ENCODE results near the gene RING1.

DNA sequence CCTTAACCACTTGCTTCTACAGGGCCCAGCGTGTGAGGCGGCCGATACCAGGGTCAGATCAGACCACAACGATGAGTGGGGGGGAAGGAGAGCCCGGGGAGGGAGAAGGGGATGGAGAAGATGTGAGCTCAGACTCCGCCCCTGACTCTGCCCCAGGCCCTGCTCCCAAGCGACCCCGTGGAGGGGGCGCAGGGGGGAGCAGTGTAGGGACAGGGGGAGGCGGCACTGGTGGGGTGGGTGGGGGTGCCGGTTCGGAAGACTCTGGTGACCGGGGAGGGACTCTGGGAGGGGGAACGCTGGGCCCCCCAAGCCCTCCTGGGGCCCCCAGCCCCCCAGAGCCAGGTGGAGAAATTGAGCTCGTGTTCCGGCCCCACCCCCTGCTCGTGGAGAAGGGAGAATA, 2.8 kb downstream of the RING1 start:
- TF ChIP-seq CTCF (conservative IDR thresholded peaks at IDR 0.05; ENCODE audit: low read depth in 2 of 2) (no peak), CREB1 (CRISPR knock-in tag; IDR thresholded peaks at IDR 0.05; ENCODE audit: low read depth) (no peak), REST (IDR thresholded peaks at IDR 0.05; ENCODE audit: unreplicated experiment) (no peak), EZH2phosphoT487 (IDR thresholded peaks at IDR 0.05; ENCODE audit: unreplicated experiment) (no peak), POLR2AphosphoS5 (IDR thresholded peaks at IDR 0.05; ENCODE audit: low read depth) (no peak), EZH2 (IDR thresholded peaks at IDR 0.05; ENCODE audit: low read depth, unreplicated experiment) (no peak), NANOG (IDR thresholded peaks at IDR 0.05; ENCODE audit: borderline replicate concordance) (no peak)
- TF ChIP-seq, protein P1, sequence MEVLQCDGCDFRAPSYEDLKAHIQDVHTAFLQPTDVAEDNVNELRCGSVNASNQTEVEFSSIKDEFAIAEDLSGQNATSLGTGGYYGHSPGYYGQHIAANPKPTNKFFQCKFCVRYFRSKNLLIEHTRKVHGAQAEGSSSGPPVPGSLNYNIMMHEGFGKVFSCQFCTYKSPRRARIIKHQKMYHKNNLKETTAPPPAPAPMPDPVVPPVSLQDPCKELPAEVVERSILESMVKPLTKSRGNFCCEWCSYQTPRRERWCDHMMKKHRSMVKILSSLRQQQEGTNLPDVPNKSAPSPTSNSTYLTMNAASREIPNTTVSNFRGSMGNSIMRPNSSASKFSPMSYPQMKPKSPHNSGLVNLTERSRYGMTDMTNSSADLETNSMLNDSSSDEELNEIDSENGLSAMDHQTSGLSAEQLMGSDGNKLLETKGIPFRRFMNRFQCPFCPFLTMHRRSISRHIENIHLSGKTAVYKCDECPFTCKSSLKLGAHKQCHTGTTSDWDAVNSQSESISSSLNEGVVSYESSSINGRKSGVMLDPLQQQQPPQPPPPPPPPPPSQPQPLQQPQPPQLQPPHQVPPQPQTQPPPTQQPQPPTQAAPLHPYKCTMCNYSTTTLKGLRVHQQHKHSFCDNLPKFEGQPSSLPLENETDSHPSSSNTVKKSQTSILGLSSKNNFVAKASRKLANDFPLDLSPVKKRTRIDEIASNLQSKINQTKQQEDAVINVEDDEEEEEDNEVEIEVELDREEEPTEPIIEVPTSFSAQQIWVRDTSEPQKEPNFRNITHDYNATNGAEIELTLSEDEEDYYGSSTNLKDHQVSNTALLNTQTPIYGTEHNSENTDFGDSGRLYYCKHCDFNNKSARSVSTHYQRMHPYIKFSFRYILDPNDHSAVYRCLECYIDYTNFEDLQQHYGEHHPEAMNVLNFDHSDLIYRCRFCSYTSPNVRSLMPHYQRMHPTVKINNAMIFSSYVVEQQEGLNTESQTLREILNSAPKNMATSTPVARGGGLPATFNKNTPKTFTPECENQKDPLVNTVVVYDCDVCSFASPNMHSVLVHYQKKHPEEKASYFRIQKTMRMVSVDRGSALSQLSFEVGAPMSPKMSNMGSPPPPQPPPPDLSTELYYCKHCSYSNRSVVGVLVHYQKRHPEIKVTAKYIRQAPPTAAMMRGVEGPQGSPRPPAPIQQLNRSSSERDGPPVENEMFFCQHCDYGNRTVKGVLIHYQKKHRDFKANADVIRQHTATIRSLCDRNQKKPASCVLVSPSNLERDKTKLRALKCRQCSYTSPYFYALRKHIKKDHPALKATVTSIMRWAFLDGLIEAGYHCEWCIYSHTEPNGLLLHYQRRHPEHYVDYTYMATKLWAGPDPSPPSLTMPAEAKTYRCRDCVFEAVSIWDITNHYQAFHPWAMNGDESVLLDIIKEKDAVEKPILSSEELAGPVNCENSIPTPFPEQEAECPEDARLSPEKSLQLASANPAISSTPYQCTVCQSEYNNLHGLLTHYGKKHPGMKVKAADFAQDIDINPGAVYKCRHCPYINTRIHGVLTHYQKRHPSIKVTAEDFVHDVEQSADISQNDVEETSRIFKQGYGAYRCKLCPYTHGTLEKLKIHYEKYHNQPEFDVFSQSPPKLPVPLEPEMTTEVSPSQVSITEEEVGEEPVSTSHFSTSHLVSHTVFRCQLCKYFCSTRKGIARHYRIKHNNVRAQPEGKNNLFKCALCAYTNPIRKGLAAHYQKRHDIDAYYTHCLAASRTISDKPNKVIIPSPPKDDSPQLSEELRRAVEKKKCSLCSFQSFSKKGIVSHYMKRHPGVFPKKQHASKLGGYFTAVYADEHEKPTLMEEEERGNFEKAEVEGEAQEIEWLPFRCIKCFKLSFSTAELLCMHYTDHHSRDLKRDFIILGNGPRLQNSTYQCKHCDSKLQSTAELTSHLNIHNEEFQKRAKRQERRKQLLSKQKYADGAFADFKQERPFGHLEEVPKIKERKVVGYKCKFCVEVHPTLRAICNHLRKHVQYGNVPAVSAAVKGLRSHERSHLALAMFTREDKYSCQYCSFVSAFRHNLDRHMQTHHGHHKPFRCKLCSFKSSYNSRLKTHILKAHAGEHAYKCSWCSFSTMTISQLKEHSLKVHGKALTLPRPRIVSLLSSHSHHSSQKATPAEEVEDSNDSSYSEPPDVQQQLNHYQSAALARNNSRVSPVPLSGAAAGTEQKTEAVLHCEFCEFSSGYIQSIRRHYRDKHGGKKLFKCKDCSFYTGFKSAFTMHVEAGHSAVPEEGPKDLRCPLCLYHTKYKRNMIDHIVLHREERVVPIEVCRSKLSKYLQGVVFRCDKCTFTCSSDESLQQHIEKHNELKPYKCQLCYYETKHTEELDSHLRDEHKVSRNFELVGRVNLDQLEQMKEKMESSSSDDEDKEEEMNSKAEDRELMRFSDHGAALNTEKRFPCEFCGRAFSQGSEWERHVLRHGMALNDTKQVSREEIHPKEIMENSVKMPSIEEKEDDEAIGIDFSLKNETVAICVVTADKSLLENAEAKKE (CRISPR knock-in tag; IDR thresholded peaks at IDR 0.05): no peak

Measured in GM23338 (cell line).